ENCODE results near the gene CACNA1F. TPM values are rescaled to one million over a fixed set of nuclear protein-coding genes. Genes with fewer than 3 reads are reported as not detected.

Gene CACNA1F
- polyA plus RNA-seq, 6 donors from 2014 or later, result 0.08 to 0.25 (median 0.14) TPM

GRCh38 chrX:49251325-49251724, 18.2 kb upstream of the CACNA1F start:
- DNase-seq (no peak), ATAC-seq (ENCODE audit: low read depth in 2 of 2) (no peak)
- peaks cover 7 to 26% (median 12%) of the 10 kb centered on the region in 3 donors for H3K4me1 Mint-ChIP-seq
- H3K27ac Mint-ChIP-seq, result no peak overlapping the region
- no peak overlapping the region for H3K4me3 Mint-ChIP-seq
- peaks cover 0 to 9% of the 10 kb centered on the region in 2 donors for H3K36me3 Mint-ChIP-seq
- peaks cover 0 to 2% (median 0%) of the 10 kb centered on the region in 7 donors for H3K9me3 Mint-ChIP-seq
- no peaks in the 10 kb centered on the region for H3K27me3 Mint-ChIP-seq

- H3K4me3 Mint-ChIP-seq, result no peak overlapping the region
- peaks cover 0 to 2% (median 0%) of the 10 kb centered on the region in 7 donors for H3K9me3 Mint-ChIP-seq
- no peak for ATAC-seq (ENCODE audit: low read depth in 2 of 2)
- H3K4me1 Mint-ChIP-seq, result peaks cover 7 to 18% (median 9%) of the 10 kb centered on the region in 3 donors
- H3K27ac Mint-ChIP-seq, result peak overlapping the region in 1 of 6 donors; percentile 3
- DNase-seq, result no peak
- H3K36me3 Mint-ChIP-seq, result peaks cover 0 to 9% of the 10 kb centered on the region in 2 donors
- H3K27me3 Mint-ChIP-seq, result no peaks in the 10 kb centered on the region
These were observed 17.4 kb upstream of the CACNA1F start for GRCh38 chrX:49250578-49250977.

GRCh38 chrX:49250066-49250465, 16.9 kb upstream of the CACNA1F start:
- Mint-ChIP-seq H3K4me1 (peaks cover 7 to 16% (median 11%) of the 10 kb centered on the region in 3 donors), H3K27me3 (no peaks in the 10 kb centered on the region), H3K4me3 (no peak overlapping the region), H3K36me3 (peaks cover 0 to 9% of the 10 kb centered on the region in 2 donors), H3K9me3 (peaks cover 0 to 2% (median 0%) of the 10 kb centered on the region in 7 donors), H3K27ac (peak overlapping the region in 1 of 6 donors; percentile 3)
- DNase-seq (no peak), ATAC-seq (ENCODE audit: low read depth in 2 of 2) (no peak)

GRCh38 chrX:49249616-49250015, 16.5 kb upstream of the CACNA1F start:
- no peak overlapping the region for H3K4me3 Mint-ChIP-seq
- H3K27me3 Mint-ChIP-seq, result no peaks in the 10 kb centered on the region
- peaks cover 0 to 2% (median 0%) of the 10 kb centered on the region in 7 donors for H3K9me3 Mint-ChIP-seq
- DNase-seq (no peak), ATAC-seq (ENCODE audit: low read depth in 2 of 2) (no peak)
- peaks cover 0 to 9% of the 10 kb centered on the region in 2 donors for H3K36me3 Mint-ChIP-seq
- H3K27ac Mint-ChIP-seq, result no peak overlapping the region
- peaks cover 7 to 16% (median 13%) of the 10 kb centered on the region in 3 donors for H3K4me1 Mint-ChIP-seq

- Mint-ChIP-seq H3K4me1 (peaks cover 7 to 15% (median 12%) of the 10 kb centered on the region in 3 donors), H3K9me3 (peaks cover 0 to 2% (median 0%) of the 10 kb centered on the region in 7 donors), H3K4me3 (no peak overlapping the region), H3K27me3 (no peaks in the 10 kb centered on the region), H3K36me3 (peaks cover 0 to 13% of the 10 kb centered on the region in 2 donors), H3K27ac (no peak overlapping the region)
- DNase-seq, result no peak
- ATAC-seq (ENCODE audit: low read depth in 2 of 2), result no peak
These were observed 15.9 kb upstream of the CACNA1F start for GRCh38 chrX:49249071-49249470.

- H3K4me1 Mint-ChIP-seq, result peaks cover 5 to 17% (median 7%) of the 10 kb centered on the region in 3 donors
These were observed 15.0 kb upstream of the CACNA1F start for GRCh38 chrX:49247916-49248811.

GRCh38 chrX:49247346-49247745, 14.2 kb upstream of the CACNA1F start:
- Mint-ChIP-seq H3K4me3 (no peak overlapping the region), H3K36me3 (peaks cover 0 to 23% of the 10 kb centered on the region in 2 donors), H3K27ac (peak overlapping the region in 1 of 6 donors; percentile 18), H3K9me3 (peaks cover 0 to 4% (median 0%) of the 10 kb centered on the region in 7 donors), H3K27me3 (no peaks in the 10 kb centered on the region), H3K4me1 (peaks cover 2 to 17% (median 7%) of the 10 kb centered on the region in 3 donors)
- DNase-seq, result no peak
- ATAC-seq (ENCODE audit: low read depth in 2 of 2), result no peak

More at GRCh38 chrX:49247916-49248811, 15.0 kb upstream of the CACNA1F start:
- DNase-seq (no peak), ATAC-seq (ENCODE audit: low read depth in 2 of 2) (no peak)
- Mint-ChIP-seq H3K4me3 (no peak overlapping the region), H3K27ac (no peak overlapping the region), H3K27me3 (no peaks in the 10 kb centered on the region), H3K36me3 (peaks cover 0 to 22% of the 10 kb centered on the region in 2 donors), H3K9me3 (peaks cover 0 to 2% (median 0%) of the 10 kb centered on the region in 7 donors)

GRCh38 chrX:49246541-49246940, 13.4 kb upstream of the CACNA1F start:
- peaks cover 0 to 2% (median 0%) of the 10 kb centered on the region in 7 donors for H3K9me3 Mint-ChIP-seq
- H3K27ac Mint-ChIP-seq, result peak overlapping the region in 1 of 6 donors; percentile 41
- DNase-seq, result no peak
- no peaks in the 10 kb centered on the region for H3K27me3 Mint-ChIP-seq
- peaks cover 0 to 17% (median 7%) of the 10 kb centered on the region in 3 donors for H3K4me1 Mint-ChIP-seq
- ATAC-seq (ENCODE audit: low read depth in 2 of 2), result no peak
- H3K4me3 Mint-ChIP-seq, result no peak overlapping the region
- peaks cover 0 to 23% of the 10 kb centered on the region in 2 donors for H3K36me3 Mint-ChIP-seq

- no peaks in the 10 kb centered on the region for H3K27me3 Mint-ChIP-seq
- peaks cover 0 to 2% (median 0%) of the 10 kb centered on the region in 7 donors for H3K9me3 Mint-ChIP-seq
- DNase-seq, result no peak
- H3K27ac Mint-ChIP-seq, result no peak overlapping the region
- ATAC-seq (ENCODE audit: low read depth in 2 of 2), result no peak
- H3K4me3 Mint-ChIP-seq, result no peak overlapping the region
- H3K36me3 Mint-ChIP-seq, result peaks cover 0 to 15% of the 10 kb centered on the region in 2 donors
- peaks cover 2 to 13% (median 5%) of the 10 kb centered on the region in 3 donors for H3K4me1 Mint-ChIP-seq
These were observed 11.1 kb upstream of the CACNA1F start for GRCh38 chrX:49244207-49244606.

GRCh38 chrX:49243166-49243565, 10.0 kb upstream of the CACNA1F start:
- Mint-ChIP-seq H3K27me3 (no peaks in the 10 kb centered on the region), H3K27ac (peak overlapping the region in 1 of 6 donors; percentile 74), H3K4me3 (no peak overlapping the region), H3K4me1 (peaks cover 2 to 13% (median 5%) of the 10 kb centered on the region in 3 donors), H3K9me3 (peaks cover 0 to 2% (median 0%) of the 10 kb centered on the region in 7 donors), H3K36me3 (peaks cover 0 to 15% of the 10 kb centered on the region in 2 donors)
- no peak for DNase-seq
- no peak for ATAC-seq (ENCODE audit: low read depth in 2 of 2)

GRCh38 chrX:49242545-49243066, 9.5 kb upstream of the CACNA1F start:
- peaks cover 0 to 15% of the 10 kb centered on the region in 2 donors for H3K36me3 Mint-ChIP-seq
- peak overlapping the region in 1 of 6 donors; percentile 82 for H3K27ac Mint-ChIP-seq
- peaks cover 4 to 13% (median 5%) of the 10 kb centered on the region in 3 donors for H3K4me1 Mint-ChIP-seq
- H3K4me3 Mint-ChIP-seq, result no peak overlapping the region
- H3K9me3 Mint-ChIP-seq, result peaks cover 0 to 2% (median 0%) of the 10 kb centered on the region in 7 donors
- no peaks in the 10 kb centered on the region for H3K27me3 Mint-ChIP-seq
- no peak for DNase-seq
- ATAC-seq (ENCODE audit: low read depth in 2 of 2), result no peak

- no peak for ATAC-seq (ENCODE audit: low read depth in 2 of 2)
- H3K4me3 Mint-ChIP-seq, result peak overlapping the region in 1 of 8 donors; percentile 47
- no peaks in the 10 kb centered on the region for H3K27me3 Mint-ChIP-seq
- H3K36me3 Mint-ChIP-seq, result peaks cover 0 to 7% of the 10 kb centered on the region in 2 donors
- peaks cover 11 to 29% (median 27%) of the 10 kb centered on the region in 3 donors for H3K4me1 Mint-ChIP-seq
- no peak overlapping the region for H3K27ac Mint-ChIP-seq
- no peak for DNase-seq
- H3K9me3 Mint-ChIP-seq, result peaks cover 0 to 2% (median 0%) of the 10 kb centered on the region in 7 donors
These were observed 5.6 kb upstream of the CACNA1F start for GRCh38 chrX:49238735-49239134.

- Mint-ChIP-seq H3K9me3 (no peaks in the 10 kb centered on the region), H3K27ac (peak overlapping the region; percentile 54 to 89 (median 82)), H3K27me3 (no peaks in the 10 kb centered on the region), H3K4me1 (peaks cover 11 to 34% (median 27%) of the 10 kb centered on the region in 3 donors), H3K4me3 (peak overlapping the region; percentile 69 to 95 (median 86)), H3K36me3 (no peaks in the 10 kb centered on the region)
- ATAC-seq (ENCODE audit: low read depth in 2 of 2) (peak; percentile 40 to 57), DNase-seq (peak; percentile 18)
These were observed 3.9 kb upstream of the CACNA1F start for GRCh38 chrX:49237060-49237459.

All from naive B cell (primary cell).